PC-3 (cell line): Measurements from ENCODE around the gene ZNF679.

Experiments
- EZH2 ChIP-seq: fragments of 300-600 bp; sonication (generic); IDR thresholded peaks from one replicate; pipeline ENCODE4 v1.6.1; 2017; ENCODE audit warnings: antibody characterized with exemption, mild to moderate bottlenecking, low read length; ENCODE audit not compliant: unreplicated experiment
- TF ChIP-seq, protein P1 (sequence below): fragments of 300-600 bp; sonication (generic); conservative IDR thresholded peaks from 2 replicates; pipeline ENCODE4 v1.5.1; 2017; ENCODE audit warnings: antibody characterized with exemption, low read depth, mild to moderate bottlenecking, low read length

DNA sequence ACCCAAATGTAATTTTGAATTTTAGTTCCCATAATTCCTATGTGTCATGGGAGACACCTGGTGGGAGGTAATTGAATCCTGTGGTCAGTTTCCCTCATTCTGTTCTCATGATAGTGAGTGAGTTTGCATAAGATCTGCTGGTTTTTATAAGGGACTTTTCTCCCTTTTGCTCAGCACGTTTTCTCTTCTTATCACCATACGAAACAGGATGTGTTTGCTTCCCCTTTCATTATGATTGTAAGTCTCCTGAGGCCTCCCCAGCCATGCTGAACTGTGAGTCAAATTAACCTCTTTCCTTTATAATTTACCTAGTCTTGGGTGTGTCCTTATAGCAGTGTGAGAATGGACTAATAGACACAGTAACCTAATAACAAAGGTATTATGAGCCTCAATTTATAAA lies 49.4 kb downstream of the ZNF679 start:
- TF ChIP-seq, protein P1, sequence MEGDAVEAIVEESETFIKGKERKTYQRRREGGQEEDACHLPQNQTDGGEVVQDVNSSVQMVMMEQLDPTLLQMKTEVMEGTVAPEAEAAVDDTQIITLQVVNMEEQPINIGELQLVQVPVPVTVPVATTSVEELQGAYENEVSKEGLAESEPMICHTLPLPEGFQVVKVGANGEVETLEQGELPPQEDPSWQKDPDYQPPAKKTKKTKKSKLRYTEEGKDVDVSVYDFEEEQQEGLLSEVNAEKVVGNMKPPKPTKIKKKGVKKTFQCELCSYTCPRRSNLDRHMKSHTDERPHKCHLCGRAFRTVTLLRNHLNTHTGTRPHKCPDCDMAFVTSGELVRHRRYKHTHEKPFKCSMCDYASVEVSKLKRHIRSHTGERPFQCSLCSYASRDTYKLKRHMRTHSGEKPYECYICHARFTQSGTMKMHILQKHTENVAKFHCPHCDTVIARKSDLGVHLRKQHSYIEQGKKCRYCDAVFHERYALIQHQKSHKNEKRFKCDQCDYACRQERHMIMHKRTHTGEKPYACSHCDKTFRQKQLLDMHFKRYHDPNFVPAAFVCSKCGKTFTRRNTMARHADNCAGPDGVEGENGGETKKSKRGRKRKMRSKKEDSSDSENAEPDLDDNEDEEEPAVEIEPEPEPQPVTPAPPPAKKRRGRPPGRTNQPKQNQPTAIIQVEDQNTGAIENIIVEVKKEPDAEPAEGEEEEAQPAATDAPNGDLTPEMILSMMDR: no peak
- no peak for TF ChIP-seq EZH2
